A549 (cell line): ENCODE results near the gene SPSB4. TPM values are rescaled to one million over a fixed set of nuclear protein-coding genes. Genes with fewer than 3 reads are reported as not detected.

Experiments
- ATAC-seq, 2 experiments: fragments of 200-7000 bp in 1 of 2; fragments of >200 bp in 1 of 2; cut with Nextera tagmentation in 1 of 2; cut with Tn5 transposase in 1 of 2; 3 replicates each; pipeline versions ENCODE4 v1.8.0 to v1.9.1; 2018 to 2020; ENCODE audit warnings: mild to moderate bottlenecking in 1 of 2, moderate library complexity in 1 of 2
- CTCF ChIA-PET: fragments of 300-600 bp; sonication (Branson Sonifier 250); formaldehyde crosslinking; extraction: SDS; loops from one replicate; lab custom pipeline; 2021; ENCODE audit warnings: antibody characterized with exemption, inconsistent platforms; lab: Yijun Ruan, JAX
- POLR2A ChIA-PET: fragments of 350-600 bp; formaldehyde crosslinking; extraction: SDS; loops from one replicate; lab custom pipeline; 2021; ENCODE audit warnings: antibody characterized with exemption, inconsistent platforms; lab: Yijun Ruan, JAX
- DNase-seq, 2 experiments: peaks; one replicate each; pipeline versions ENCODE4 v3.0.0 to v3.0.0-alpha.2; 2011 to 2016; ENCODE audit warnings: low read depth in 1 of 2, low spot score in 1 of 2
- FAIRE-seq: peaks from 2 replicates; lab custom pipeline; 2011; peaks lifted over from hg19 to GRCh38; lab: Jason Lieb, UNC
- H3K27ac ChIP-seq, 2 experiments: fragments of >200 bp; sonication (Bioruptor Twin); formaldehyde crosslinking; 3 replicates each; pipeline ENCODE4 v1.5.1; 2016 to 2017
- H3K4me1 ChIP-seq: fragments of >200 bp; sonication (Bioruptor Twin); formaldehyde crosslinking; 3 replicates; pipeline ENCODE4 v1.6.1; 2016
- H3K4me2 ChIP-seq: fragments of >200 bp; sonication (Bioruptor Twin); formaldehyde crosslinking; 3 replicates; pipeline ENCODE4 v1.6.1; 2016
- H3K4me3 ChIP-seq: fragments of >200 bp; sonication (Bioruptor Twin); formaldehyde crosslinking; 3 replicates; pipeline ENCODE4 v1.5.1; 2016
- H3K9me3 ChIP-seq: fragments of >200 bp; sonication (Bioruptor Twin); formaldehyde crosslinking; 3 replicates; pipeline ENCODE4 v1.6.1; 2016
- BCL3 ChIP-seq: fragments of >200 bp; sonication (Bioruptor Twin); formaldehyde crosslinking; IDR thresholded peaks from 3 replicates; pipeline ENCODE4 v1.6.1; 2016
- CBX2 ChIP-seq: fragments of 200-600 bp; sonication (generic); IDR thresholded peaks from 2 replicates; pipeline ENCODE4 v1.6.1; 2016; ENCODE audit warnings: low read depth, mild to moderate bottlenecking, borderline replicate concordance
- EHF ChIP-seq: fragments of 250-450 bp; sonication (Bioruptor Pico); IDR thresholded peaks from 2 replicates; pipeline ENCODE4 v1.5.0; 2020; ENCODE audit warnings: mild to moderate bottlenecking
- FOSB ChIP-seq: fragments of 250-450 bp; sonication (Bioruptor Pico); IDR thresholded peaks from 2 replicates; pipeline ENCODE4 v1.5.0; 2020; ENCODE audit warnings: mild to moderate bottlenecking, moderate library complexity
- HOXB13 ChIP-seq: fragments of 250-450 bp; sonication (Bioruptor Pico); IDR thresholded peaks from 2 replicates; pipeline ENCODE4 v1.5.0; 2020; ENCODE audit warnings: low read depth, mild to moderate bottlenecking, moderate library complexity
- HOXB5 ChIP-seq: fragments of 250-450 bp; sonication (Bioruptor Pico); IDR thresholded peaks from 2 replicates; pipeline ENCODE4 v1.5.0; 2020; ENCODE audit warnings: mild to moderate bottlenecking, moderate library complexity
- JUN ChIP-seq, 2 experiments: fragments of >200 bp; sonication (Bioruptor Twin); formaldehyde crosslinking; IDR thresholded peaks; 2 replicates in 1 of 2; 3 replicates in 1 of 2; pipeline ENCODE4 v1.6.1; 2016 to 2017
- MAX ChIP-seq: IDR thresholded peaks from 2 replicates; pipeline ENCODE4 v1.6.1; 2012
- MAZ ChIP-seq: fragments of 150-350 bp; IDR thresholded peaks from 2 replicates; pipeline ENCODE4 v1.6.1; 2014; ENCODE audit warnings: antibody characterized with exemption, low read depth, low read length, borderline replicate concordance
- NPAS2 ChIP-seq: fragments of 250-450 bp; sonication (Bioruptor Pico); IDR thresholded peaks from 2 replicates; pipeline ENCODE4 v1.8.0; 2022; ENCODE audit warnings: mild to moderate bottlenecking, moderate library complexity, borderline replicate concordance
- NR3C1 ChIP-seq: fragments of >200 bp; sonication (Bioruptor Twin); formaldehyde crosslinking; IDR thresholded peaks from 3 replicates; pipeline ENCODE4 v1.6.1; 2017
- PHF8 ChIP-seq: fragments of 200-600 bp; sonication (generic); IDR thresholded peaks from 2 replicates; pipeline ENCODE4 v1.6.1; 2016; ENCODE audit warnings: low read depth, mild to moderate bottlenecking, antibody characterized with exemption, moderate library complexity, borderline replicate concordance
- RAD21 ChIP-seq, 2 experiments: fragments of >200 bp in 1 of 2; sonication (Bioruptor Twin) in 1 of 2; formaldehyde crosslinking in 1 of 2; IDR thresholded peaks in 1 of 2; conservative IDR thresholded peaks in 1 of 2; 2 replicates in 1 of 2; 3 replicates in 1 of 2; pipeline ENCODE4 v1.6.1; 2012 to 2018; ENCODE audit warnings: inconsistent platforms in 1 of 2
- RARB ChIP-seq: fragments of 250-450 bp; sonication (Bioruptor Pico); IDR thresholded peaks from 2 replicates; pipeline ENCODE4 v1.8.0; 2021; ENCODE audit warnings: mild to moderate bottlenecking, moderate library complexity
- RFX5 ChIP-seq: fragments of 450-650 bp; IDR thresholded peaks from 2 replicates; pipeline ENCODE4 v1.7.1; 2014; ENCODE audit warnings: antibody characterized with exemption, mild to moderate bottlenecking, moderate library complexity
- RNF2 ChIP-seq: fragments of 200-600 bp; sonication (generic); IDR thresholded peaks from 2 replicates; pipeline ENCODE4 v1.6.1; 2016; ENCODE audit warnings: low read depth, mild to moderate bottlenecking, antibody characterized with exemption, moderate library complexity, borderline replicate concordance
- SREBF2 ChIP-seq: fragments of 450-650 bp; IDR thresholded peaks from 2 replicates; pipeline ENCODE4 v1.6.1; 2014; ENCODE audit warnings: mild to moderate bottlenecking, moderate library complexity
- TFCP2L1 ChIP-seq: fragments of 250-450 bp; sonication (Bioruptor Pico); IDR thresholded peaks from 2 replicates; pipeline ENCODE4 v1.5.0; 2021; ENCODE audit warnings: mild to moderate bottlenecking
- ZNF302 ChIP-seq: fragments of 250-450 bp; sonication (Bioruptor Pico); IDR thresholded peaks from 2 replicates; pipeline ENCODE4 v1.9.0; 2021; ENCODE audit warnings: inconsistent platforms, mild to moderate bottlenecking, moderate library complexity
- ZSCAN20 ChIP-seq: fragments of 250-450 bp; sonication (Bioruptor Pico); IDR thresholded peaks from 2 replicates; pipeline ENCODE4 v1.8.0; 2022; ENCODE audit warnings: mild to moderate bottlenecking, moderate library complexity
- WGBS: methylation state at CpG from one replicate; pipeline ENCODE4 v1.1.6; 2017; ENCODE audit errors: missing lambda C conversion rate; 5-methylcytosine and 5-hydroxymethylcytosine counted together
- polyA plus RNA-seq, 4 experiments: library from polyadenylated mRNA; depleted of rRNA in 3 of 4; stranded (reverse); fragments of >200 nt; fragmentation: RNase III in 1 of 4; extraction: RNeasy Plus Mini Kit Qiagen cat#74134 plus additional on column Dnase treatment in 1 of 4; gene quantifications; 2 replicates in 3 of 4; 3 replicates in 1 of 4; pipeline ENCODE4 v1.2.3, GENCODE V29; 2011 to 2017
- TF ChIP-seq, protein P1 (sequence below): fragments of >200 bp; sonication (Bioruptor Twin); formaldehyde crosslinking; IDR thresholded peaks from 2 replicates; pipeline ENCODE4 v1.6.1; 2016
- TF ChIP-seq, protein P2 (sequence below): fragments of 150-350 bp; IDR thresholded peaks from 2 replicates; pipeline ENCODE4 v1.6.1; 2014; ENCODE audit warnings: low read depth, mild to moderate bottlenecking, low read length
- TF ChIP-seq, protein P3 (sequence below): fragments of 450-650 bp; IDR thresholded peaks from 2 replicates; pipeline ENCODE4 v1.6.1; 2014; ENCODE audit warnings: antibody characterized with exemption

SPSB4 gene
- polyA plus RNA-seq, 2 of the 4 experiments (the other 2 are of a cell fraction) = 0.03 to 0.04 TPM

DNA sequence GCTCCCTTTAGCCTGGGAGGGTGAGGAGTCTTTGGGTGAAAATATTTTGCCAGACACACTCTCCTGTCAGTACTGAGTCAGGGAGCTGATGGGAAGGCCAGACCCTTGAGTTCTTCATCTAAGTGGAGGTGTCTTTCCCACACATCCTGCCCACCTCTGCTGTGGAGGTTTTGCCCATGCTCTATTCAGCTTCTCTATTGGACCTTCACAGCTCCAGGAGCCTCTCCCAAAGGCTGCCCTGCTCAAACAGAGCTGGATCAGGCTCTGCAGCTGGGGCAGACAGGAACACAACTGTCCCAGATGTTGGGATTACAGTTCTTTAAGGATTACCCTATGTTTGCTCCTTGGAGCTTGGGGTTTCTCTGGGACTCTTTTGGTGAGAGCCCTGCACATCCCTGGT is 77.9 kb downstream of the SPSB4 start:
- H3K9me3 ChIP-seq = no peaks in the 10 kb centered on the region
- ChIA-PET CTCF (interaction anchor here (1.2 kb wide), 1 partner anchor 23 kb away, joined by 3 read pairs; no protein-coding TSS in a partner anchor), POLR2A (no interaction called here)
- TF ChIP-seq HOXB13 (no peak), JUN (IDR thresholded peaks at IDR 0.05) (no peak), CBX2 (no peak), RAD21 (conservative IDR thresholded peaks at IDR 0.05 in 1 of 2, IDR thresholded peaks at IDR 0.05 in 1 of 2) (no peak), RFX5 (no peak), RARB (CRISPR knock-in tag) (no peak), MAZ (no peak), FOSB (CRISPR knock-in tag) (no peak), TFCP2L1 (CRISPR knock-in tag) (no peak), BCL3 (no peak), PHF8 (no peak), EHF (CRISPR knock-in tag) (no peak), HOXB5 (no peak), ZNF302 (CRISPR knock-in tag) (no peak), ZSCAN20 (CRISPR knock-in tag) (no peak), NR3C1 (no peak), MAX (no peak)
- TF ChIP-seq, protein P1, sequence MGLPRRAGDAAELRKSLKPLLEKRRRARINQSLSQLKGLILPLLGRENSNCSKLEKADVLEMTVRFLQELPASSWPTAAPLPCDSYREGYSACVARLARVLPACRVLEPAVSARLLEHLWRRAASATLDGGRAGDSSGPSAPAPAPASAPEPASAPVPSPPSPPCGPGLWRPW = no peak
- TF ChIP-seq, protein P2, sequence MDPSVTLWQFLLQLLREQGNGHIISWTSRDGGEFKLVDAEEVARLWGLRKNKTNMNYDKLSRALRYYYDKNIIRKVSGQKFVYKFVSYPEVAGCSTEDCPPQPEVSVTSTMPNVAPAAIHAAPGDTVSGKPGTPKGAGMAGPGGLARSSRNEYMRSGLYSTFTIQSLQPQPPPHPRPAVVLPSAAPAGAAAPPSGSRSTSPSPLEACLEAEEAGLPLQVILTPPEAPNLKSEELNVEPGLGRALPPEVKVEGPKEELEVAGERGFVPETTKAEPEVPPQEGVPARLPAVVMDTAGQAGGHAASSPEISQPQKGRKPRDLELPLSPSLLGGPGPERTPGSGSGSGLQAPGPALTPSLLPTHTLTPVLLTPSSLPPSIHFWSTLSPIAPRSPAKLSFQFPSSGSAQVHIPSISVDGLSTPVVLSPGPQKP = no peak
- TF ChIP-seq, protein P3, sequence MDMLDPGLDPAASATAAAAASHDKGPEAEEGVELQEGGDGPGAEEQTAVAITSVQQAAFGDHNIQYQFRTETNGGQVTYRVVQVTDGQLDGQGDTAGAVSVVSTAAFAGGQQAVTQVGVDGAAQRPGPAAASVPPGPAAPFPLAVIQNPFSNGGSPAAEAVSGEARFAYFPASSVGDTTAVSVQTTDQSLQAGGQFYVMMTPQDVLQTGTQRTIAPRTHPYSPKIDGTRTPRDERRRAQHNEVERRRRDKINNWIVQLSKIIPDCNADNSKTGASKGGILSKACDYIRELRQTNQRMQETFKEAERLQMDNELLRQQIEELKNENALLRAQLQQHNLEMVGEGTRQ = no peak
- no peak for ATAC-seq
- no peaks in the 10 kb centered on the region for H3K4me1 ChIP-seq
- no peak overlapping the region for H3K27ac ChIP-seq
- no peak overlapping the region for H3K4me3 ChIP-seq
- no peak overlapping the region for H3K4me2 ChIP-seq
- FAIRE-seq = no peak
- no peak for DNase-seq

DNA sequence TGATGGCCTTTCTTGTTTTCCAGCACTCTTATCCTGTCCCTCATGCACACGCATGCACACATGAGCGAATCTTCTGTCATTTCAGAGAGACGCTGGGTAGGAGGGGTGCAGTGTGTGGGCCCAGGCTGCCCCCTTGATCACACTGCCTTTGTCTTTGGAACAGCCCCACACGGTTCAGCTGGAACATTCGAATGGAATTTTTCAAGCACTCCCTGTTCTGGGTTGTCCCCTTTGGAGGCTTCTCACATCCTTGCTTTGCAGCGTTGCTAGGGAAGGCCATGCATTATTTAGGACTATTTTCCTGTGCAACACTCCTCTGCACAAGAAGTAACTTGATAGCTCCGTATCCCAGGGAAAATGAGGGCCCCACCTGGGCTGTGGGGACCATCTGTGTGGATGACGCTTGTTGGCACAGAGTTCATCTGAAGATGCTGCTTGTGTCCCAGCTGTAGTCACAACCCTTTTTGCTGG is 78.4 kb downstream of the SPSB4 start:
- TF ChIP-seq, protein P3 = no peak
- TF ChIP-seq RNF2 = no peak
- no peak for TF ChIP-seq RAD21 (conservative IDR thresholded peaks at IDR 0.05 in 1 of 2, IDR thresholded peaks at IDR 0.05 in 1 of 2)
- no peak for TF ChIP-seq SREBF2
- TF ChIP-seq, protein P2 = no peak
- TF ChIP-seq NPAS2 (CRISPR knock-in tag) = no peak
- Histone ChIP-seq H3K4me1 (no peaks in the 10 kb centered on the region), H3K9me3 (no peaks in the 10 kb centered on the region), H3K4me3 (no peak overlapping the region), H3K4me2 (no peak overlapping the region), H3K27ac (no peak overlapping the region)
- DNase-seq (no peak), ATAC-seq (no peak), FAIRE-seq (no peak)
- 15% methylated on average over 6 of the region's 8 CpGs for WGBS
- POLR2A ChIA-PET = no interaction called here
- CTCF ChIA-PET = no interaction called here
